HEK293 (cell line): ENCODE data around the gene FSTL4.

Source experiments
- CTCF ChIP-seq: fragments of 450-650 bp; formaldehyde crosslinking; IDR thresholded peaks from 2 replicates; pipeline ENCODE4 v1.5.1; 2016; ENCODE audit warnings: missing biosample characterization, missing genetic modification characterization
- PBX3 ChIP-seq: sonication (generic); formaldehyde crosslinking; IDR thresholded peaks from 2 replicates; pipeline ENCODE4 v1.8.1; 2022; ENCODE audit warnings: mild to moderate bottlenecking, moderate library complexity, missing genetic modification reagents
- ZNF146 ChIP-seq: fragments of 450-650 bp; formaldehyde crosslinking; IDR thresholded peaks from 2 replicates; pipeline ENCODE4 v1.5.1; 2016; ENCODE audit warnings: missing biosample characterization, missing genetic modification characterization
- ZNF23 ChIP-seq: fragments of 450-650 bp; formaldehyde crosslinking; IDR thresholded peaks from 2 replicates; pipeline ENCODE4 v1.5.1; 2016; ENCODE audit warnings: missing biosample characterization, missing genetic modification characterization, borderline replicate concordance
- ZNF274 ChIP-seq, 2 experiments: fragments of 200-500 bp in 1 of 2; fragments of 450-650 bp in 1 of 2; sonication (Bioruptor generic) in 1 of 2; formaldehyde crosslinking in 1 of 2; IDR thresholded peaks; 2 replicates each; pipeline versions ENCODE4 v1.5.1 to v1.6.1; 2014 to 2016; ENCODE audit warnings: borderline replicate concordance in 1 of 2, inconsistent platforms in 1 of 2, low read length in 1 of 2, missing biosample characterization in 1 of 2, missing genetic modification characterization in 1 of 2
- ZNF311 ChIP-seq: fragments of 450-650 bp; formaldehyde crosslinking; IDR thresholded peaks from 2 replicates; pipeline ENCODE4 v1.5.1; 2017; ENCODE audit warnings: missing biosample characterization, missing genetic modification characterization, borderline replicate concordance
- ZNF510 ChIP-seq: fragments of 450-650 bp; formaldehyde crosslinking; IDR thresholded peaks from 2 replicates; pipeline ENCODE4 v1.5.1; 2018; ENCODE audit warnings: mild to moderate bottlenecking, missing genetic modification characterization, missing biosample characterization; ENCODE audit not compliant: insufficient replicate concordance
- ZNF513 ChIP-seq: fragments of 450-650 bp; IDR thresholded peaks from 2 replicates; pipeline ENCODE4 v1.5.1; 2018; ENCODE audit warnings: missing biosample characterization, missing genetic modification characterization
- ZNF621 ChIP-seq: fragments of 450-650 bp; formaldehyde crosslinking; IDR thresholded peaks from 2 replicates; pipeline ENCODE4 v1.5.1; 2017; ENCODE audit warnings: missing biosample characterization, missing genetic modification characterization

- TF ChIP-seq ZNF621 (tag by site-specific recombination) (no peak), CTCF (no peak), ZNF23 (tag by site-specific recombination) (no peak), ZNF510 (tag by site-specific recombination) (no peak), ZNF513 (tag by site-specific recombination) (no peak), ZNF146 (tag by site-specific recombination) (no peak), PBX3 (CRISPR knock-in tag) (no peak), ZNF274 (IDR thresholded peaks at IDR 0.05; ENCODE audit: low read length) (no peak), ZNF274 (tag by site-specific recombination; IDR thresholded peaks at IDR 0.05; ENCODE audit: borderline replicate concordance) (no peak), ZNF311 (no peak)
Measured at GRCh38 chr5:133523013-133523658, 89.2 kb downstream of the FSTL4 start.
